Kidney (tissue), 14 donors: Measurements from ENCODE around the gene PEAK3. TPM values are rescaled to one million over a fixed set of nuclear protein-coding genes. Genes with fewer than 3 reads are reported as not detected.

Experiments used
- DNase-seq, 5 donors: peaks; one replicate each; pipeline ENCODE4 v3.0.0-alpha.2; 2013 to 2020
- FAIRE-seq: peaks from 2 replicates; lab custom pipeline; 2012; peaks lifted over from hg19 to GRCh38; lab: Jason Lieb, UNC
- H3K27ac ChIP-seq, 2 donors: one replicate each; pipeline ENCODE4 v1.7.0; 2013; ENCODE audit warnings: low read depth in 2 of 2, low read length in 2 of 2, inconsistent platforms in 1 of 2
- H3K27me3 ChIP-seq: one replicate; pipeline ENCODE4 v1.7.1; 2013; ENCODE audit warnings: low read length, inconsistent platforms; ENCODE audit not compliant: control insufficient read depth, insufficient read depth
- H3K36me3 ChIP-seq, 3 donors: one replicate each; pipeline versions ENCODE4 v1.7.0 to v1.7.1; 2013; ENCODE audit warnings: low read length in 3 of 3, control low read depth in 1 of 3, inconsistent platforms in 1 of 3; ENCODE audit not compliant: insufficient read depth in 3 of 3, control insufficient read depth in 2 of 3
- H3K4me1 ChIP-seq, 3 donors: one replicate each; pipeline versions ENCODE4 v1.7.0 to v1.7.1; 2013; ENCODE audit warnings: low read length in 3 of 3, inconsistent platforms in 1 of 3, low read depth in 1 of 3; ENCODE audit not compliant: control insufficient read depth in 2 of 3, insufficient read depth in 2 of 3
- H3K4me3 ChIP-seq, 3 donors: one replicate each; pipeline versions ENCODE4 v1.7.0 to v1.8.1; 2013; ENCODE audit warnings: low read length in 3 of 3, control low read depth in 1 of 3, inconsistent platforms in 1 of 3
- H3K9ac ChIP-seq, 3 donors: one replicate each; pipeline versions ENCODE4 v1.7.0 to v1.7.1; 2013; ENCODE audit warnings: low read length in 3 of 3, control low read depth in 1 of 3, inconsistent platforms in 1 of 3
- H3K9me3 ChIP-seq, 3 donors: one replicate each; pipeline versions ENCODE4 v1.7.0 to v1.7.1; 2013; ENCODE audit warnings: low read length in 3 of 3, control low read depth in 1 of 3, inconsistent platforms in 1 of 3; ENCODE audit not compliant: control insufficient read depth in 2 of 3, insufficient read depth in 1 of 3
- CTCF ChIP-seq: IDR thresholded peaks from 3 replicates; pipeline ENCODE4 v1.5.1; 2012; ENCODE audit warnings: mild to moderate bottlenecking, moderate library complexity, borderline replicate concordance; ENCODE audit not compliant: insufficient read depth; ENCODE audit errors: extremely low read depth
- intact Hi-C: fragments of 100-400 bp; cut with DNase I; formaldehyde crosslinking; loops from one replicate; pipeline ENCODE4 v1.11.1; 2022
- polyA plus RNA-seq: library from polyadenylated mRNA; stranded (reverse); fragments of 350-450 nt; fragmentation: Illumina TruSeq; extraction: RNeasy Lipid Tissue Mini Kit (QIAGEN cat#74804); gene quantifications from one replicate; pipeline ENCODE4 v1.2.3, GENCODE V29; 2014; ENCODE audit warnings: low read depth, low replicate concordance; ENCODE audit not compliant: insufficient read depth
- total RNA-seq: library from RNA; stranded (reverse); fragmentation: NEBNext Ultra II Directional; extraction: Animal tissue kit (Norgen Biotek cat#: 25700); gene quantifications from one replicate; pipeline ENCODE4 v1.2.1, GENCODE V29; 2021
- donor health status: control.
- donor health status: control.
- donor health status: control.
- donor health status: control.
- donor health status: control.
- donor health status: DM: yes; HTN: yes; CAD: no.
- donor health status: Normal renal cell carcinoma (clear cell type).

Gene PEAK3
- total and polyA plus RNA-seq, 2 donors from 2014 or later: 2.1 TPM; not detected in 1

GRCh38 chr19:2261438-2262172 is 20.4 kb downstream of the PEAK3 start:
- DNase-seq: no peak
- H3K4me1 ChIP-seq: peaks cover 0 to 2% (median 0%) of the 10 kb centered on the region in 3 donors
- no peak for FAIRE-seq
- H3K27me3 ChIP-seq: no peaks in the 10 kb centered on the region
- no peak overlapping the region for H3K4me3 ChIP-seq
- H3K36me3 ChIP-seq: no peaks in the 10 kb centered on the region
- TF ChIP-seq CTCF: peak; percentile 59
- H3K9me3 ChIP-seq: no peaks in the 10 kb centered on the region
- H3K27ac ChIP-seq: no peak overlapping the region
- intact Hi-C loops: no loop called here
- H3K9ac ChIP-seq: no peak overlapping the region

- no peak overlapping the region for H3K9ac ChIP-seq
- FAIRE-seq (no peak), DNase-seq (no peak)
- H3K27me3 ChIP-seq: no peaks in the 10 kb centered on the region
- intact Hi-C loops: no loop called here
- no peak overlapping the region for H3K4me3 ChIP-seq
- no peaks in the 10 kb centered on the region for H3K9me3 ChIP-seq
- no peaks in the 10 kb centered on the region for H3K4me1 ChIP-seq
- H3K27ac ChIP-seq: no peak overlapping the region
- no peak for TF ChIP-seq CTCF
- no peaks in the 10 kb centered on the region for H3K36me3 ChIP-seq
Measured at GRCh38 chr19:2260341-2260805, 21.6 kb downstream of the PEAK3 start.

- H3K27me3 ChIP-seq: no peaks in the 10 kb centered on the region
- H3K27ac ChIP-seq: no peak overlapping the region
Measured at GRCh38 chr19:2259336-2259735, 22.6 kb downstream of the PEAK3 start.

More at GRCh38 chr19:2259336-2259735, 22.6 kb downstream of the PEAK3 start:
- no peak for DNase-seq
- no peak overlapping the region for H3K9ac ChIP-seq
- H3K4me1 ChIP-seq: no peaks in the 10 kb centered on the region
- intact Hi-C loops: no loop called here
- FAIRE-seq: no peak
- no peaks in the 10 kb centered on the region for H3K36me3 ChIP-seq
- no peak overlapping the region for H3K4me3 ChIP-seq
- no peak for TF ChIP-seq CTCF
- no peaks in the 10 kb centered on the region for H3K9me3 ChIP-seq
